HG03097 (cell line): ENCODE measurements around the gene TBPL1.

Source experiments
- ATAC-seq: cut with Tn5 transposase; IDR thresholded peaks from one replicate; pipeline ENCODE4 v1.9.1; 2021; ENCODE audit not compliant: unreplicated experiment, low FRiP score

TBPL1 gene

GRCh38 chr6:134000443-134000842 is 47.4 kb downstream of the TBPL1 start:
- ATAC-seq = no peak

DNA sequence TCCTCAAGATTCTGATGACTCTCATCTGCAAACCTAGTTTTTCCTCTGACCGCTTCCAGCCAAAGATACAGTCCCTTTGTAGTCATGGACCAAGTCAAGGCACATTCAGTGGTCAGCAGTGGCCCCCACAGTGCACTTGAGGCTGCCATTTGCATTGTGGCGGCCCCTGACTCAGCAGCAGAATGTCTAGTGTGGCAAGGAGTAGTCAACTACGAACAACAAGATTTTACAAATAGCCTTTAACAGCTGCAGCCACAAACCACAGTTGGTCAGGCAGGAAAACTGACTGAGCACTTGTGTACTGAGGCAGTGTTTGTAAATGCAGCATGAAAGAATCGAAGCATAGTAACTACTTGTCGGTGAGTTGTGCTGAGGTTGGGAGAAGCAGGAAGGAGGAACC is 49.8 kb downstream of the TBPL1 start:
- no peak for ATAC-seq

- ATAC-seq = no peak
Observed at GRCh38 chr6:134003542-134003951, 50.5 kb downstream of the TBPL1 start.

DNA sequence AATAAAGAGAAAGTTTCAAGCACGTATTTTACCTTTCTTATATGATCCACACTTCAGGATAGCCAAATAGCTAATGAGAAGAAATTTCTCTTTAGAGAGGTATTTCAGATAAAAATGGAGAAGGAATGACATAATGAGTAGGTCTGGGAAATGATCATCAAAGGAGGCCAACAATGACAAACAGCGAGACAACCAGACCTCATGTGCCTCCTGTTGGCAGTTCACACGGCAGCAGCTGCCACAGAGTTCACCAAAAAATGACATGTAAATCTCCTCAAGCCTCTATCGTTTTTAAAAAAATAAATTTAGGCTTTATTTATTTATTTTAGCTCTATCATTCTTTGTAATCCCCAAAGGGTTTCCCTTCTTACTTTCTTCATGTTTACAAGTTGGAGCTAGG is 51.7 kb downstream of the TBPL1 start:
- no peak for ATAC-seq

- no peak for ATAC-seq
Observed at GRCh38 chr6:134005800-134006199, 52.8 kb downstream of the TBPL1 start.

DNA sequence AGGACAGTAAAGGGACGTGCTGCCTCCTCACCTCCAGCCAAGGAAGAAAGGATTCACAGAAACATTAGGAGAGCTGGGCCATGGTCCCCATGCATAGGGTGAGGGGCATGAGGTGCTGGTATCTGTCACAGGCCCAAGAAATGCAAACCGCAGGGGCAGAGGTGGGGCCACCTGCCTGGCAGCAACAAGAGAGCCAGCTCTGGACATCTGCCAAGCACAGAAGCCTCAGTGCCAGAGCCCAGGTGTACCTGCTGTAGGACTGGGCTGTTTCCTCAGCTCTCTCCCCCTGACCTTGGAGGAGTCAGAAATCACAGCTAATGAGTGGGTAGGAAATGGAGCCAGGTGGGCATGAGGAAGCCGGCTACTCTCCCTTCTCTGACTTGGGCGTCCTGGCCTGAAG is 54.1 kb downstream of the TBPL1 start:
- ATAC-seq = no peak

DNA sequence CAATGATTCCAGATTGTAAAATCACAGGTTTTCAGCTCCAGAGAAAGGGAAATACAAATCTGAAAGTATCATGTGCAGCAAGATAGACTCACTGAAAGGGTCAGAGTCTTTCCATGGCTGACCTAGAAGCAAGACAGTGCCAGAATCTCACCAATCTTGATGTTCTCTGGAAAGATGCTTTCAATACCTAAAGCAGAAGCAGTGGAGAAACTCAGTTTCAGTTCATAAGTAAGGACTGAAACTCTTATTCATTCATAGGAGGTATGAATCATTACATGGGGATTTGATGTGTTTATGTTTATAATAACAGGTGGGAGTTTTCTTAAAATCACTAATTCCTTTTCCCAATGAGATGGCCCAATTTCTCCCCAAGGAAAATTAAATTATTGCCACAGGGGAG is 56.9 kb downstream of the TBPL1 start:
- no peak for ATAC-seq

GRCh38 chr6:134010400-134010799 is 57.4 kb downstream of the TBPL1 start:
- no peak for ATAC-seq

DNA sequence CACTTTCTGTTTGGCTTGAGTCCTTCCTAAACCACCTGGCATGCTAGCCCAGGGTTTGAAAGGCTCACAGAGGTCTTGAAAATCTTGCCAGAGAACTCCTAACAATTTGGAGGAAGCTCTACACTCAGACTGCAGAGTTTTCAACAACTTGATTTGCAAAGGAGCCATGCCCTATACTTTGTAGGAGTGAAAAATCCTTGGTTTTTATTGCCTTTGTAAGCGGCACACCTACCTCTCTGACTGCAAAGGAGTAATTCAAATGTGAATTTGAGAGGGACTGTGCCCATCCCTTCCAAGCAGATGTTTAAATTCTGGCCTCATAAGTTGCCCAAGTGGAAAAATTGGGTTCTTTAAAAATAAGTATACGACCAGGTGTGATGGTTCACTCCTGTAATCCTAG is 58.0 kb downstream of the TBPL1 start:
- no peak for ATAC-seq

DNA sequence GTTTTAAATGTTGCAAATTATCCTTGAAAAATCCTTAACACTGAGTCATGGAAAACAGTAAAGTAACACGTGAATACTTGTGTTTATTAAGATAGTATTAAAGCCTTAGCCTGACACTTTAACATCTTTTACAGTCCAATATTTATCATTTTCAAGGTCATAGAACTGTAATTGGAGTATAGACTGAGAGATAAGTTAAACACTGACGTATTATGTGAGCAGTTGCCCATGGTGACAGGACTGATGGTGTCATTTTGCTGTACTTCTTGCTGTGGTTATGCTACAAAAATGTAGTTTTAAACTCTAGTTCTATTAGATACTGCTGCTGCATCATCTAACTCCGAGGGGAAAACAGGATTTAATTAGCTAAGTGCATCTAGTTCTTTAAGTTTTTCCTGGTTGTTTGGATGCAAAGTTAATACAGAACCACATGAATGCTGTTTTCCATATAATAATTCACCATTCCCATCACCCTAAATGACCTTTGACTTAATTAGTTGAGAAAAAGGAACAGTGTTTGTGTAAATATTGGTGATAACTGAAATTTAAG is 61.6 kb downstream of the TBPL1 start:
- ATAC-seq = no peak

DNA sequence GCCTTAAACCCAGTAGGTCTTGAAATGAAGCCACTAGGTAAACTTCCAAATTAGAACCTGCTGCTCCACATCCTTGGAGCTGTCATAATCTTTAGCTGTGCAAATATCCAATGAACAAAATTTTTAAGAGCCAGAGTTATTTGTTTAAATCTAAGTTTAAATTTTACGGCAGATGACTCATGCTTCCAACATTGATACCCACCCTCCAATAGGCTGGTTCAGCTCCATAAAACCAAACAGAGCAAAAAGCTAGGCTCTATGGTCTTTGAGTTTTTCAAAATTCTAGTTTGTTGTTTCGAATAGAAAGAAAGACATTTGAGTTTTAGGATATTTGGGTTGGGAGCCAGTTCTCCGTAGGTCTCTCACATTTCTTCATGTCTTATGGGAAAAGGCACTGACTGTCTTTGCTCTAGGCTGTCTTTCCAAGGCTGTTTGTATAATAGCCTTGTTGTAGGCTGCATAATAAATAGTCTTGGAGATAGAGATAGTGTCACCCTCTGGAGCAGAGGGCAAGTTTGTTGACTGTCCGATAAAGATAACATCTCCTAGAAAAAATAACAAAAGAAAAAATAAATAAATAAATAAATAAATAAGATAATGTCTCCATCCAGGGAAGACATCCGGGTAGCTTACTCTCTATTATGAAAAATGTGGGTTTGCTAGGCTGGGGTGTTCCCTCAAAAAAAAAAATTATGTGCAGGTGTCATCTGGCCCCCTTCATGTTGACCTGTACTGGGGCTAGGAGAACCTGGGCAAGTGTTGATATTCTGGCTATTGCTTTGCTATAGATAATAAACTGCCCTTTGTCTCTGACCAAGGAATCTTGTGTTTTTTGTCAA is 62.9 kb downstream of the TBPL1 start:
- ATAC-seq = no peak

GRCh38 chr6:134016558-134016814 is 63.5 kb downstream of the TBPL1 start:
- ATAC-seq = no peak

- ATAC-seq = no peak
Observed at GRCh38 chr6:134020071-134020470, 67.0 kb downstream of the TBPL1 start.

- ATAC-seq = no peak
Observed at GRCh38 chr6:134020543-134020942, 67.5 kb downstream of the TBPL1 start.

DNA sequence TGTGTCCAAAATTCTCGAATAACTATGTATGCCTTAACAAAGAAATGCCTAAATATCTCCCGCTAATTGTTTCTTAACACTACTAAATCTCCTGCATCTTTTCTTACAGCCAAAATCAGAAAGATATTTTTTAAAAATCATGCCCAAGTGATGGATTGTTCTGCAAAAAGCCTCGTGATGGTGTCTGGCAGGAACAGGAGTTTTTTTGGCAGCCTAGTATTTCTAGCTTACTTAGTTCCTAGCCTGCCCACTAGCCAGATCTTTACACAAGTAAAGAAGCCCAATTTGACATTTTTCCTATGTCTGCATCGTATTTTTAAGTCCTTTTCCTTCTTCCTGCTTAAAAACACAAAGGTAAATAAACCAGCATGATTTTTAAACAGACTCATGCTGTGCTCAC is 67.9 kb downstream of the TBPL1 start:
- ATAC-seq = no peak

GRCh38 chr6:134021396-134022122 is 68.5 kb downstream of the TBPL1 start:
- no peak for ATAC-seq

GRCh38 chr6:134022650-134023049 is 69.6 kb downstream of the TBPL1 start:
- no peak for ATAC-seq

- ATAC-seq = no peak
Observed at GRCh38 chr6:134026597-134026996, 73.6 kb downstream of the TBPL1 start.

GRCh38 chr6:134028438-134028837 is 75.4 kb downstream of the TBPL1 start:
- ATAC-seq = no peak

DNA sequence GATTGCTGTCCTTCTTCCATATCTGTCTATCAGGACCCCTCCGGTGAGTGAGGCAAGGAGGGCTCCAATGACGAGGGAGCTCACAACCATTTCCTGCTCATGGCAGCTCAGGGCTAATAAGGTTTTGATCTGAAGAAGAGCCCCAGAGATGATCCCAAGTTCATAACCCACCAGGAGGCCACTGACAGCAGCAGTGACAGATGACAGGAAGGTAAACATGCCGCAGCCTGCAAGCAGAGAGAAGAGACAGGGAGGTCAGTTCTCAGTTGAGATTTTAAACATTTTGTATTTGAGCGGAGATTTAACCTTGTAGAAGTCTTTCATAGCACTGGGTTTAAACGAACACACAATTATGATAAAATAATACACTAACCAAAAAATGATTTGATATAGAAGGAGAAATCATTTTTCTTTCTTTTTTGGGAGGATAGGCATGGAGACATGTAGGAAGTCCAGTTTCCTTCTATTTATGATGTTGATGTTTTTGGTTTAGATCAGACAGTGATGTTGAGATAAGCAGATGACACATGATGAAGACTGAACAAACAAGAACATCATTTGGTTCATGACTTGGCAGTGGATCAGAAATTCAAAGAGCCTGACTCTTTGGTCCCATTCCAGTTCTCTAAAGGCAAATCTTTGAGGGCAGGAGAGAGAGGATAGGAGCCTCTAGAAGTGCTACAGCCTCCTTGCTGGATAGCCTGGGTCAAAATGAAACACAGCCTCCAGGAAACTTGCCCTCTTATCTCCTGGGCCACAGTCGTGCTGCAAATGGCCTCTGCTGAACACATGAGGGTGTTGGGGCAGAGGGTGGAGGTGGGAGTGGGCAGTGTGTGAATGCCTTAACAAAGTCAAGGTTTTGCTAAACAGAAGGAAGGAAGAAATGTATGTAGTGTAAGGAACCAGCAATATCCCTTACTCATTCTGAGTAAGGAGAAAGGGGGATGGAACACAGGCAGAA is 76.8 kb downstream of the TBPL1 start:
- no peak for ATAC-seq

- ATAC-seq = no peak
Observed at GRCh38 chr6:134031696-134032255, 78.8 kb downstream of the TBPL1 start.
